HUES6 (cell line): ENCODE measurements around the gene ZC3H12C.

Experiments used
- H3K27ac ChIP-seq: 2 replicates; pipeline ENCODE4 v1.7.0; 2013; ENCODE audit warnings: low read depth, mild to moderate bottlenecking, low read length, inconsistent platforms
- H3K27me3 ChIP-seq: 2 replicates; pipeline ENCODE4 v1.6.1; 2013; ENCODE audit warnings: low read length; ENCODE audit not compliant: control insufficient read depth, insufficient read depth
- H3K36me3 ChIP-seq: 2 replicates; pipeline ENCODE4 v1.6.1; 2013; ENCODE audit warnings: low read length; ENCODE audit not compliant: control insufficient read depth, insufficient read depth
- H3K4me1 ChIP-seq: 2 replicates; pipeline ENCODE4 v1.6.1; 2013; ENCODE audit warnings: low read length; ENCODE audit not compliant: control insufficient read depth, insufficient read depth
- H3K4me3 ChIP-seq: 2 replicates; pipeline ENCODE4 v1.5.1; 2013; ENCODE audit warnings: low read depth, low read length
- H3K9ac ChIP-seq: one replicate; pipeline ENCODE4 v1.6.1; 2013; ENCODE audit warnings: mild to moderate bottlenecking, low read length
- H3K9me3 ChIP-seq: 2 replicates; pipeline ENCODE4 v1.6.1; 2013; ENCODE audit warnings: low read depth, low read length; ENCODE audit not compliant: control insufficient read depth, insufficient read depth

The ZC3H12C gene

DNA sequence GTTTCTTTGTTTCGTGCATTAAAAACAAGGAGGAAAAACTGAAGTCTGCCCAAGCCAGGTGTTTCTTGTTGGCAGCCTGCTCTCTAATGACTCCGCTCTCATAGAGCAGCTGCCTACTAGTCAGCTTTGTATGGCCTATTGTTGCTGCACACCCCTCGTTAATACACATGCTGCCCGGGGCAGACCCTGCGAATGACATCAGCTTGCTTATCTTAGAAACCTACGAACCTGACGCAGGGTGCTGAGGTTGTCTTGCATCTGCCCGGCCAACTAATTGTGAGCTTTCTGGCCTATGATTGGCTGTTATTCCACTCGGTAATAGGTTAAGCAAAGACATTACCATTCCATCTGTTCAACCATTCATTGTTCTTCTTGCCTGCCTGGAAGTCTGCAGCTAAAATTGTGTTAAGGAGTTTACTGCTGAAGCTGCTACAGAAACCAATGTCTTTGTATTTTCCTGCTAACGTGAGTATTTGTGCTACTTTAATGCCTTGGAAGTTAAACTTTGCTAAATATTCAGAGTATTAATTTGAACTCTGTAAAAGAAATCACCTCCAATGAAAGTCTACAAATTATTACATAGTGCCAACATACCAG lies 37.5 kb downstream of the ZC3H12C start:
- no peaks in the 10 kb centered on the region for H3K36me3 ChIP-seq
- no peak overlapping the region for H3K27ac ChIP-seq
- no peaks in the 10 kb centered on the region for H3K9me3 ChIP-seq
- H3K9ac ChIP-seq = no peak overlapping the region
- no peaks in the 10 kb centered on the region for H3K27me3 ChIP-seq
- H3K4me3 ChIP-seq = no peak overlapping the region
- H3K4me1 ChIP-seq = peaks cover 24% of the 10 kb centered on the region

GRCh38 chr11:110131386-110132123 lies 38.4 kb downstream of the ZC3H12C start:
- Histone ChIP-seq H3K27ac (no peak overlapping the region), H3K27me3 (no peaks in the 10 kb centered on the region), H3K9me3 (no peaks in the 10 kb centered on the region), H3K4me1 (peaks cover 24% of the 10 kb centered on the region), H3K36me3 (no peaks in the 10 kb centered on the region), H3K4me3 (no peak overlapping the region), H3K9ac (no peak overlapping the region)

DNA sequence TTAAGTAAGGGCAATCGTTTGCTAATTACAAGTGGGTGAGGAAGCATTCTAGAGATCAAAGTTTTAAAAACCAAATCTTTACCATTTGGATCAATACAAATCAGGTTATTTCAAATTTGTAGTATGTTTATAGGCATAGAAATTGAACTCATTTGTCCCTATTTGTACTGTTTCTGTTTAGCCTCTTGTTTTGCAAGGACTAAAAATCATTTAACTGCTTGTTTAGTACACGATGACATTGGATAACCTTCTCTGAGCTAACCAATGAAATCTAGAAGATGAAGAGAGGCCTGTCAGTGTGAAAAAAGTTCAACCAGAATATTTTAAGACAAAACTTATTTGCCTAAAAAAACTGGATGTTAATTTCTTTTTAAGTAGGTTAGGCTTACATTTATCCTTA lies 40.0 kb downstream of the ZC3H12C start:
- no peaks in the 10 kb centered on the region for H3K27me3 ChIP-seq
- peaks cover 21% of the 10 kb centered on the region for H3K4me1 ChIP-seq
- no peak overlapping the region for H3K9ac ChIP-seq
- no peak overlapping the region for H3K4me3 ChIP-seq
- no peak overlapping the region for H3K27ac ChIP-seq
- H3K36me3 ChIP-seq = no peaks in the 10 kb centered on the region
- H3K9me3 ChIP-seq = no peaks in the 10 kb centered on the region

- Histone ChIP-seq H3K36me3 (no peaks in the 10 kb centered on the region), H3K4me1 (peaks cover 13% of the 10 kb centered on the region), H3K9ac (no peak overlapping the region), H3K27ac (no peak overlapping the region), H3K27me3 (no peaks in the 10 kb centered on the region), H3K4me3 (no peak overlapping the region), H3K9me3 (no peaks in the 10 kb centered on the region)
Measured at GRCh38 chr11:110134110-110134509, 40.9 kb downstream of the ZC3H12C start.

DNA sequence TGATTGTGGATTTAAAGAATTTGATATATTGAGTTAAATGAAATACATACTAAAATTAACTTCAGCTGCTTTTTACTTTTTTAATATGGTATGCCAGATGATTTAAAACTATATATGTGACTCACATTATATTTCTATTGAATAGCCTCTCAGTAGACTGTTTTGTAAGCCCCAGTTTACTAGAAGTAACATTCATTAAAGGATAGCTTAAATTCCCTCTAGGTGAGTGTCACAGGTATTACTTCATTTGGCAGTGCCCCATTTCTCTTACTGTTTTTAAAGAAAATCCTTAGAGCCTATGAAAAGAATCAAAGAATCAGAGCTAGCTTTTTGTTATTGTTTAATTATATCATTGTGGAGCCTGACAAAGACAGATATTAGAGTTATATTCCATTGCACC lies 48.6 kb downstream of the ZC3H12C start:
- no peak overlapping the region for H3K4me3 ChIP-seq
- no peaks in the 10 kb centered on the region for H3K27me3 ChIP-seq
- H3K9me3 ChIP-seq = no peaks in the 10 kb centered on the region
- H3K36me3 ChIP-seq = no peaks in the 10 kb centered on the region
- H3K9ac ChIP-seq = no peak overlapping the region
- no peak overlapping the region for H3K27ac ChIP-seq
- no peaks in the 10 kb centered on the region for H3K4me1 ChIP-seq

- Histone ChIP-seq H3K4me3 (no peak overlapping the region), H3K27ac (no peak overlapping the region)
Measured at GRCh38 chr11:110147962-110148709, 54.9 kb downstream of the ZC3H12C start.

GRCh38 chr11:110148775-110149744 lies 55.9 kb downstream of the ZC3H12C start:
- Histone ChIP-seq H3K9me3 (no peaks in the 10 kb centered on the region), H3K27me3 (no peaks in the 10 kb centered on the region), H3K27ac (no peak overlapping the region), H3K36me3 (no peaks in the 10 kb centered on the region; the same call in 1 of the 2 replicates), H3K4me3 (no peak overlapping the region), H3K9ac (no peak overlapping the region), H3K4me1 (peaks cover 10% of the 10 kb centered on the region; the same call in 1 of the 2 replicates)

More at GRCh38 chr11:110147962-110148709, 54.9 kb downstream of the ZC3H12C start:
- Histone ChIP-seq H3K4me1 (peaks cover 10% of the 10 kb centered on the region; the same call in 1 of the 2 replicates), H3K9me3 (no peaks in the 10 kb centered on the region), H3K36me3 (no peaks in the 10 kb centered on the region), H3K9ac (no peak overlapping the region), H3K27me3 (no peaks in the 10 kb centered on the region)

DNA sequence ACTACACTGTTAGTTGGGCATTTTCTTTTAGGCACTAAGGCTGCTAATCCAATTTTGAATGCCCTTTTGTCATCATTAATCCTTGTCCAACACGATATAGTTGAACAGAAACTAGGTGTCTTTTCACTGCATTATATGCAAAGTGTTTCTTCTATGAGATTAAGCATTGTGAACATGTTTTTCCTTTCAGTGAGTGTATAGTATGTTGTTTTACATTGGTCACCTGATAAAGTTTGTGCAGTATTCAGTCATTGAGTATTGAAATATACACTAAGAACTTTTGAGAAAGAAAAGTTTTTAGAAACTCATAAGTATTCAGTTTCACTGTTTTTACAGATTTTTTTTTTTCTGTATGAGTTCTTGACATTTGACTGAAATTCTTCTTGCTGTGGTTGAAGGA lies 59.0 kb downstream of the ZC3H12C start:
- no peaks in the 10 kb centered on the region; the same call in 1 of the 2 replicates for H3K36me3 ChIP-seq
- H3K27me3 ChIP-seq = no peaks in the 10 kb centered on the region
- no peak overlapping the region for H3K9ac ChIP-seq
- peaks cover 10% of the 10 kb centered on the region; the same call in 1 of the 2 replicates for H3K4me1 ChIP-seq
- no peak overlapping the region for H3K27ac ChIP-seq
- no peaks in the 10 kb centered on the region for H3K9me3 ChIP-seq
- H3K4me3 ChIP-seq = no peak overlapping the region

DNA sequence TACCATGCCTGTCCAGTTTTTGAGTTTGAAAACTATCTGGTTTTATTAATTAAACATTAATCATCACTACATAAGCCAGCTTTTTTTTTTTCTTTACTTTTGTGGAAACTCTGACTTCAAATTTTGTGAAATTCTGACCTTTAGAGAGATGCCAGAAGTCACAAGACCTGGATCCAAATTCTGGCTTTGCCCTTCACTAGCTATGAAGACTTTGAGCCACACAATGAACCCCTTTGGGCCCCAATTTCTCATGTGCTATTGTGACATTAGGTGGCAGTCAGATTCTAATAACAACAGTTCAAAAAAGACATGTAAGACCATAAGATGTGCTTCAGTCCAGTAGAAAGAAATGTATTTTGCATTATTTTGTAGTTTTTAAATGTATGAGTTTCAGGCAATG lies 60.3 kb downstream of the ZC3H12C start:
- Histone ChIP-seq H3K9ac (no peak overlapping the region), H3K27me3 (no peaks in the 10 kb centered on the region), H3K27ac (no peak overlapping the region), H3K4me3 (no peak overlapping the region), H3K36me3 (no peaks in the 10 kb centered on the region; the same call in 1 of the 2 replicates), H3K9me3 (no peaks in the 10 kb centered on the region), H3K4me1 (0 out of 2 replicates have a peak, but pooled peaks cover 6% of the 10 kb centered on the region)

DNA sequence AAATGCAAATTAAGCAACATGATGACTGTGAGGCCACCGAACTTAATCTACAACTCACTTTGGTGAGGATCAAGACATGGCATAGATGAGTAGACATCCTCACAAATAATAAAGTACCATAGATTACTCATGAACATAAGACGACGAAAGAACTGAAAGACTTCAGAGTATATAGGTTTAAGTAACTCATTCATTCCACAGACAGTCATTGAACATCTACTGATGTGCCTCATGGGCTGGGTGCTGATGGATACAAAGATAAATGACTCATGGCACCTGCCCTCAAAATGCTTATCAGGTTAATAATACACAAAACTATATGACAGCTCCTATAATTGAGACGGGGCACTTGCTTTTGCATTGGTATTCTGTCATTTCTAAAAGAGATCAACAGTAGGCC lies 63.3 kb downstream of the ZC3H12C start:
- Histone ChIP-seq H3K27me3 (no peaks in the 10 kb centered on the region), H3K4me3 (no peak overlapping the region), H3K9ac (no peak overlapping the region), H3K36me3 (peaks cover 12% of the 10 kb centered on the region), H3K27ac (no peak overlapping the region), H3K4me1 (no peaks in the 10 kb centered on the region), H3K9me3 (no peaks in the 10 kb centered on the region)
